Psoas muscle (tissue), 8 donors: ENCODE measurements around the gene FBXL7. TPM values are rescaled to one million over a fixed set of nuclear protein-coding genes. Genes with fewer than 3 reads are reported as not detected.

Experiments used
- ATAC-seq, 4 donors: fragments of 200-7000 bp; cut with Tn5 transposase; one replicate each; pipeline ENCODE4 v1.9.1; 2020; ENCODE audit warnings: moderate library complexity in 3 of 4, mild to moderate bottlenecking in 2 of 4
- DNase-seq, 2 donors: peaks; one replicate each; pipeline ENCODE4 v3.0.0-alpha.2; 2020
- H3K27ac ChIP-seq: fragments of 200-600 bp; one replicate; pipeline ENCODE4 v1.8.0; 2022
- H3K27me3 ChIP-seq, 3 donors: fragments of 200-600 bp in 1 of 3; one replicate each; pipeline versions ENCODE4 v1.6.1 to v1.8.0; 2013 to 2022; ENCODE audit warnings: low read length in 2 of 3, mild to moderate bottlenecking in 2 of 3, moderate library complexity in 1 of 3; ENCODE audit not compliant: insufficient read depth in 3 of 3
- H3K36me3 ChIP-seq, 2 donors: fragments of 200-600 bp in 1 of 2; one replicate each; pipeline versions ENCODE4 v1.6.1 to v1.8.0; 2013 to 2022; ENCODE audit warnings: low read depth in 1 of 2, mild to moderate bottlenecking in 1 of 2, moderate library complexity in 1 of 2; ENCODE audit not compliant: insufficient read depth in 1 of 2
- H3K4me1 ChIP-seq: fragments of 200-600 bp; one replicate; pipeline ENCODE4 v1.8.0; 2022
- H3K4me3 ChIP-seq: fragments of 200-600 bp; one replicate; pipeline ENCODE4 v1.8.0; 2022; ENCODE audit warnings: mild to moderate bottlenecking
- H3K9me3 ChIP-seq: fragments of 200-600 bp; one replicate; pipeline ENCODE4 v1.8.0; 2022
- WGBS, 3 donors: extraction: QIAGEN DNeasy Blood & Tissue Kit; methylation state at CpG; one replicate each; pipeline versions ENCODE4 v1.1.6 to v1.1.7; 2013; 5-methylcytosine and 5-hydroxymethylcytosine counted together
- intact Hi-C, 2 donors: fragments of 100-400 bp; cut with DNase I; formaldehyde crosslinking; loops; one replicate each; pipeline versions ENCODE4 v1.11.0 to v1.14.2; 2022
- polyA plus RNA-seq, 3 donors: library from polyadenylated mRNA; stranded (reverse); fragments of 200-250 nt; gene quantifications; one replicate each; pipeline ENCODE4 v1.2.3, GENCODE V29; 2013
- total RNA-seq, 4 donors: library from RNA; stranded (reverse); fragmentation: NEBNext Ultra II Directional in 2 of 4; extraction: Animal tissue kit (Norgen Biotek cat#: 25700) in 2 of 4; gene quantifications; one replicate each; pipeline versions ENCODE4 v1.2.1 to v1.2.4, GENCODE V29; 2021 to 2023
- TF ChIP-seq, protein P1 (sequence below): fragments of 200-600 bp; IDR thresholded peaks from one replicate; pipeline ENCODE4 v1.8.0; 2022; ENCODE audit warnings: antibody characterized with exemption
- donor health status: healthy with polysubstance abuse.
- donor health status: DM: no; HTN: no; CAD: no; lungs with moderate emphysema.
- donor health status: Bipolar disorder and iron deficiency.
- donor health status: healthy.
- donor health status: DM: yes; HTN: yes; CAD: no.
- donor health status: DM: no; HTN: no; CAD: no.
- donor health status: DM: no; HTN: no; CAD: no.
- donor health status: DM: yes; HTN: yes; CAD: no.

FBXL7 gene
- total and polyA plus RNA-seq, 7 donors: 1.6 to 7.5 (median 2.6) TPM

DNA sequence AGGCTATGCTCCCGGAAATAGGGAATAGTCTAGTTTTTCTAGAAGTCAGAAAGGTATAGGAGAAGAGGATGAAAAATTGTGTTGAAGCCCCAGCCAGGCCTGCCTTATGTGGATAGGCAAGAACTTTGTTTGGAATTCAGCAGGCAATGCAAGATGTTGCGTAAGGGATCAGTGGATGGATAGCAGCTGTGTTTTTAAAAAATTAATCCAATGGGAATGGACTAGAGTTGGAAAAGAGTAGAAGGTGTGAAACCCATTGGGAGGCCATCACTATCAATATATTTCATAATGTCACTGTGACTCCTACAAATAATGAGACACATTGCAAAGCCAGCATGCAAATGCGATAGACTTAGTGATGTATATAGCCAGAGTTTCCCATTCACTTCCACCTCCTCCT is 397.7 kb downstream of the FBXL7 start:
- ATAC-seq (peak in 1 of 4 donors; percentile 51), DNase-seq (no peak)
- Histone ChIP-seq H3K27ac (no peak overlapping the region), H3K27me3 (no peaks in the 10 kb centered on the region), H3K9me3 (no peaks in the 10 kb centered on the region), H3K36me3 (no peaks in the 10 kb centered on the region), H3K4me3 (no peak overlapping the region), H3K4me1 (no peaks in the 10 kb centered on the region)
- 86 to 94% (median 87%) methylated on average over 3 of the region's 3 CpGs for WGBS, 3 donors
- TF ChIP-seq, protein P1, sequence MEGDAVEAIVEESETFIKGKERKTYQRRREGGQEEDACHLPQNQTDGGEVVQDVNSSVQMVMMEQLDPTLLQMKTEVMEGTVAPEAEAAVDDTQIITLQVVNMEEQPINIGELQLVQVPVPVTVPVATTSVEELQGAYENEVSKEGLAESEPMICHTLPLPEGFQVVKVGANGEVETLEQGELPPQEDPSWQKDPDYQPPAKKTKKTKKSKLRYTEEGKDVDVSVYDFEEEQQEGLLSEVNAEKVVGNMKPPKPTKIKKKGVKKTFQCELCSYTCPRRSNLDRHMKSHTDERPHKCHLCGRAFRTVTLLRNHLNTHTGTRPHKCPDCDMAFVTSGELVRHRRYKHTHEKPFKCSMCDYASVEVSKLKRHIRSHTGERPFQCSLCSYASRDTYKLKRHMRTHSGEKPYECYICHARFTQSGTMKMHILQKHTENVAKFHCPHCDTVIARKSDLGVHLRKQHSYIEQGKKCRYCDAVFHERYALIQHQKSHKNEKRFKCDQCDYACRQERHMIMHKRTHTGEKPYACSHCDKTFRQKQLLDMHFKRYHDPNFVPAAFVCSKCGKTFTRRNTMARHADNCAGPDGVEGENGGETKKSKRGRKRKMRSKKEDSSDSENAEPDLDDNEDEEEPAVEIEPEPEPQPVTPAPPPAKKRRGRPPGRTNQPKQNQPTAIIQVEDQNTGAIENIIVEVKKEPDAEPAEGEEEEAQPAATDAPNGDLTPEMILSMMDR: no peak
- intact Hi-C loops: no loop called here

DNA sequence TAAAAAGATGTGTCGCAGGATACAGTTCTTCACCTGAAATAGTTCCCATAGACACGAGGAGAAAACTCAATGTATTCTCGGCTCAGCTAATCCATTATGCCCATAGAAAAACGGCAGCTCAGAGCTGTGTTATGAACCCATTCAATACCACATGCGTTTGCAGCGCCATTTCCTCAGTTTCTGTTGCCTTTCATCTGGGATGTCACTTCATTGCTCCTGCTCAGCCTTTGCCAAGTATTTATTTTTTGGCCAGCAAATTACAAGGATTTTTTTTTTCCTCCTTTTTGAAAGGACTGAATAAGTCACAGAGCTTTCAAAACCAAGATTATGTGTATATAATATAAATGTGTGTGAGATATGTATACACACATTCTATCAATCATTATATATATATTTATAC is 398.7 kb downstream of the FBXL7 start:
- H3K27ac ChIP-seq: no peak overlapping the region
- TF ChIP-seq, protein P1: no peak
- H3K9me3 ChIP-seq: no peaks in the 10 kb centered on the region
- intact Hi-C loops: no loop called here
- H3K4me3 ChIP-seq: no peak overlapping the region
- WGBS, 3 donors: 87 to 94% (median 93%) methylated on average over 6 of the region's 6 CpGs
- ATAC-seq: no peak
- no peaks in the 10 kb centered on the region for H3K27me3 ChIP-seq
- H3K4me1 ChIP-seq: no peaks in the 10 kb centered on the region
- DNase-seq: no peak
- no peaks in the 10 kb centered on the region for H3K36me3 ChIP-seq

DNA sequence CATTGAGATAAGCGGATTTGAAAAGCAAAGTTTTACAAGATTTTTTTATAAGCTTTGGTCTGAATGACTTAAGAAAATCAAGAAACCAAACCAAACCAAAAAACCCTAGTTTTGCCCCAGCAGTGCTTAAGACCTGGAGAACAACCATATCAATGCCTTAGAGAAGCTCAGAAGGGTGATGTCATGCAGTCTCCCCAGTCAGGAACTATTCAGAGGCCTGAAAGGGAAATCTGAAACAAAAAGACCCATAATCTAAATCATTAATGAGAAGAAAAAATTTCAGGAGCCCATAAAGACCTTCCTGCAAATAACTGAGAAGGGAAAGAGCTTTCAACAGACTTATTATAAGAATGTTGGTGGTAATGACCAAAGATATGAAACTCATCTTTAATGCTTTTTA is 399.5 kb downstream of the FBXL7 start:
- no peak overlapping the region for H3K27ac ChIP-seq
- 96 to 100% (median 100%) methylated on average over 1 of the region's 1 CpG for WGBS, 3 donors
- intact Hi-C loops: no loop called here
- TF ChIP-seq, protein P1: no peak
- H3K4me3 ChIP-seq: no peak overlapping the region
- DNase-seq (no peak), ATAC-seq (no peak)
- H3K9me3 ChIP-seq: no peaks in the 10 kb centered on the region
- no peaks in the 10 kb centered on the region for H3K27me3 ChIP-seq
- H3K4me1 ChIP-seq: no peaks in the 10 kb centered on the region
- no peaks in the 10 kb centered on the region for H3K36me3 ChIP-seq

DNA sequence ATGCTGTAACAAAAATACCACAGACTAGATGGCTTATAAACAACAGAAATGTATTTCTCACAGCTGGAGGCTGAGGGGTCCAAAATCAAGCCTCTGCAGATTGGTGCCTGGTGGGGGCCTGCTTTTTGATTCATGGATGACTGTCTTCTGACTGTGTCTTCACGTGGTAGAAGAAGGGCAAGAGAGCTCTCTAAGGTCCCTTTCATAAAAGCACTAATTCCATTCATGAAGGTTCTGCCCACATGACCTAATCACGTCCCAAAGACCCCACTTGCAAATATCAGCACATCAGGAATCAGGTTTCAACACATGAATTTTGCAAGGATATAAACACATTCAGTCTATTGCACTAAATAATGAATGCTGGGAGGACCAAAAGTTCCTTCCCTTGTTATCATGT is 401.2 kb downstream of the FBXL7 start:
- no peaks in the 10 kb centered on the region for H3K4me1 ChIP-seq
- no peak for ATAC-seq
- WGBS, 3 donors: 51 to 66% (median 58%) methylated on average over 2 of the region's 2 CpGs

DNA sequence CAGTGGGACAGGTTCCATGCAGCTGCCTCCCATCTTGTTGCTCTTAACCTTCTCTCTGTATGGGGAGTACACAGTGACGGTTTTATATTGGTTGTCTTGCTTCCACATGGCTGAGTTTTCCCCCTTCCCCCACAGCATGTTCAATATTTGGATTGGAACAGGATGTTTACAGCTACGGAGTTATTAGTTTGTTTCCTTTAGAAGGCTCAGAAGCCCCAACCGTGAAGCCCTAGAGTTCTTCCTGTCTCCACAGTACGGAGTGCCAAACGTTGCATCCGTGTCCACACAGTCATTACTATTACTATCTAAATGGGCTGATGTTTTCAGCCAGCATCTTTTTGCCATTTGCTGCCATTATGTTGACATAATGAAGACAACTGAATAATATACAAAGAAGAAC is 402.1 kb downstream of the FBXL7 start:
- no peaks in the 10 kb centered on the region for H3K36me3 ChIP-seq
- H3K4me1 ChIP-seq: no peaks in the 10 kb centered on the region
- intact Hi-C loops: no loop called here
- ATAC-seq: no peak
- no peak overlapping the region for H3K4me3 ChIP-seq
- TF ChIP-seq, protein P1: no peak
- no peaks in the 10 kb centered on the region for H3K9me3 ChIP-seq
- H3K27ac ChIP-seq: no peak overlapping the region
- 58 to 68% (median 59%) methylated on average over 6 of the region's 6 CpGs for WGBS, 3 donors
- no peaks in the 10 kb centered on the region for H3K27me3 ChIP-seq
- DNase-seq: no peak

More for the DNA sequence above, 401.2 kb downstream of the FBXL7 start:
- Histone ChIP-seq H3K36me3 (no peaks in the 10 kb centered on the region), H3K9me3 (no peaks in the 10 kb centered on the region), H3K27me3 (no peaks in the 10 kb centered on the region), H3K27ac (no peak overlapping the region), H3K4me3 (no peak overlapping the region)
- TF ChIP-seq, protein P1: no peak
- DNase-seq: no peak
- intact Hi-C loops: no loop called here
